Activated CD4-positive, CD25-positive, alpha-beta regulatory T cell treated with anti-CD3 and anti-CD28 coated beads, Interleukin-2, amount 50 U/mL, for 24 hours (primary cell): ENCODE results near the gene C18orf32.
"Not testable (repeated sequence)": the region's sequence is repeated elsewhere in the genome, so short reads cannot be mapped to it uniquely, and the experiment has no call there.

Source experiments
- ATAC-seq, 2 donors: fragments of 150-1000 bp; cut with Tn5 transposase; one replicate each; pipeline ENCODE4 v1.10.0; 2021; ENCODE audit warnings: mild to moderate bottlenecking in 1 of 2, moderate library complexity in 1 of 2

C18orf32 gene

DNA sequence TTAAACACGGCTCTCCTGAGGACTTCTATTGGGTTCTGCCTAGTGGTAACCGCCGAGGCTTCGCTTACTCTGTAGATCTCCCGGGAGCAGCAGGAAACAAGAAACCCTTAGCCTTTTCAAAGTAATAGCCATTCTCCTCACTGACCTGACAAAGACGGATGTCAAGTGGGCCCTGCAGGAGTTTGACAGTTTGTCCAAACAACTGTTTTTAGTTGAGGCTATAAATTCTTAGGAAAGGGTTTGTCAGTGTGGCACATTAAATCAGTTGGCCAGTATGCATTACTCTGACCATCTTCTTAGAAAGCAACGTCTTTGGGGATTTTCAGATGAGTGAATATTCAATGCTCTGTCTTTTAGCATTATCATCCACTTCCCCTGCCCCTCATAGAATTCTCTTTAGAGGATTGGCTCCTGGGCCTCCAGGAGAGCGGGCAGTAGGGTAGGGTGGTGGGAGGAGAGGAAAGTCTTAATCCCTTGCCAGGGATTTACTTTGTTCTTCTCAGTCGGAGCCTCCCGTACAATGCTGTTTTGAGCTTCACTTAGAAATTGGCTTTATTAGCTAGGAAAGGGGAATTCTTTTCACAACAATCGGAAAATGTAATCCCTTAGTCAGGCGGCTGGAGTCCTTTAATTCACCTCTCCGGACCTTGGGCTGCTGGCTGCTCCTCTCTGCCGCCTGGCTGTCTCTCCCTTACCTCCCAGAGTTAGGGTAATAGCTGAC lies 13.3 kb upstream of the C18orf32 start:
- ATAC-seq = no peak

DNA sequence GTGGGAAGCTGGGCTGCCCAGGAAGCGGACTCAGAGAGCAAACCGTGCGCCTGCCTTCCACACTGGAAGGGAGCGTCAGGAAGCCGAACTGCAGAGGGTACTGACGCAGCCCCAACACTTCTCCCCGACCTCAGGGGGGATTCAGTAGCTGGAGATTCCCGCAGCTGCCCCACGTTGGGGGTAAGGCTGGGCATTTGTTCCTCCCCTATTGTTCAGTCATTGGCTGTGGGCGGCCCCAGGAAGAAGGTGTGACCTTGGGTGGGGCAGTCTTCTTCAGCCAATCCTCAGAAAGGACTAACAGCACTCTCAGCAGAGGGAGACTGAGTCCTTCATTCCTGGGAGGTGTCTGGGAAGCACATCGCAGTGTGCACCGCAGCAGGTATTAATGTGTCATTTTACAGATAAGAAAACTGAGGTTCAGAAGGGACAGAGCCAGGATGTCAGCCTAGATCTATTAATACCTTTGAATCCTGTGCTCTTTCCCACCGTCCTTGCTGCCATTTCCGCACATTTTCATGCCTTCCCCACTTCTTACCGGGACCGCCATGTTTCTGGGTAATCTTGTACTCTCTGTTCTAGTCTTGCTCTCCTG lies 12.1 kb upstream of the C18orf32 start:
- no peak for ATAC-seq

DNA sequence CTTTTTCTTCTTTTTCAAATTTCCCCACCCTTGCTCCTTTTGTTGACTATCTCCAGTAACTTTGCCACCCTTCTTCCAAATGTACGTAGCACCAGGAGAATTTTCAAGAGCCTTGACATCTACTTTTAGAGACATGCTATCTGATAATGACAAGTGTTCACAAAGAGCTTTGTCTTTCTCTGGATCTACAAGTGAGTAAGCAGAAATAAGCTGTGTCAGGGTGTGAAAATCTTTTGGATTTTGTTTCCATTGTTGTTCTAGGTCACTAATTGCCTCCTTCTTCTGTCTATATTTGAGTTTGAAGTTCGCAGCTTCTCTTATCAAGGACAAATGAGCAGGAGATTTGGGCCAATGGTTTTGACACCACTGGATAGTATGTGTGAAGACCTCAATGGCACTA lies 8.4 kb upstream of the C18orf32 start:
- ATAC-seq = no peak

DNA sequence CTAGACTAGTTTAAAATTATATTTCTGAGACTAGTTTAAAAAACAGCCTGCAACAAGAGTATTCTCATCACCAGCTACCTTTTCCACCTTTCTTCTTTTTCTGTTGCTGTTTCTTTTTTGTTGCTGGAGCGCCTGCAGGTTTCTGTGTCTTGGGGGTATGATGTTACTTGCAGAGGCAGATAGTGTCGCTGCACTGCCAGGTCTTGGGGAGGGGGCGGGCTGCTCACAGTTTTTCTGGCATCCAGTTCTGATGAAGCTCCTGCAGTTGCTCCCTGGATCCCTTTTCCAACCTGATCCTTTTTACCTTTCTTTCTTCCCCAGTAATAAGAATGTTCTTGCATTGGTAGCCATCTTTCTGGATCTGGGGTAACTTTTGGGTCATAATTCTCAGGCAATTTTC lies 8.0 kb upstream of the C18orf32 start:
- ATAC-seq = no peak

DNA sequence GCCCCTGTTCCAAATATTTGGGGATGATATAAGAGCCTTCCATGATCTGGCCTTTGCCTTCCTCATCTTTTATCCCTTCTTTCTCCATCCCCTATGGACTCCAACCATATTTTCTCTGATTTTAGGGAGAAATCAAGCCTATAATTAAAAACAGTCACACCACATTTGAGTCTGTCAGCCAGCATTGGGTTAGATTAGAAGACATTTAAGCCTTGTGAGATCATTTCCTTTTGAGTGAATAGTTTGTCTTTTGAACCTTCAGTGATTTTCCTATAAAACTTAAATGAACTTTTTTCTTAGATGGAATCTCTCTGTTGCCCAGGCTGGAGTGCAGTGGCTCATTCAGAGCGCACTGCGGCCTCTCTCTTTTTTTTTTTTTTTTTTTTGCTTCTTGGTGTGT lies 7.6 kb upstream of the C18orf32 start:
- ATAC-seq = no peak

DNA sequence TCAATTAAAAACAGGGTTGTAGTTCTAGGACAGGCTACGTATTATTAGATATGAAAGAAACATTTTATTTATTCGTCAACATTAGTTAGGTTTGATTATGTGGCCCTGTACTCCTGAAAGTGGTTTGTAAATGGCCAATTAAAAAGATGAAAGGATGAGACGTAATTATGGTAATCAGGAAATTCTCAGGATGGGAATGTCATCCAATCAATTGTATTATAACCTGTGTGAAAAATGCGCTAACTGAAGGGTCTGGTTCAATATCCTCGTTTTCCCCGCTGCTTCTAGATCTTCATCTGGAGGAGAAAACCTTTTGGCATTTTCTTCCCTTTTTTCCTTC lies 5.6 kb upstream of the C18orf32 start:
- no peak for ATAC-seq

DNA sequence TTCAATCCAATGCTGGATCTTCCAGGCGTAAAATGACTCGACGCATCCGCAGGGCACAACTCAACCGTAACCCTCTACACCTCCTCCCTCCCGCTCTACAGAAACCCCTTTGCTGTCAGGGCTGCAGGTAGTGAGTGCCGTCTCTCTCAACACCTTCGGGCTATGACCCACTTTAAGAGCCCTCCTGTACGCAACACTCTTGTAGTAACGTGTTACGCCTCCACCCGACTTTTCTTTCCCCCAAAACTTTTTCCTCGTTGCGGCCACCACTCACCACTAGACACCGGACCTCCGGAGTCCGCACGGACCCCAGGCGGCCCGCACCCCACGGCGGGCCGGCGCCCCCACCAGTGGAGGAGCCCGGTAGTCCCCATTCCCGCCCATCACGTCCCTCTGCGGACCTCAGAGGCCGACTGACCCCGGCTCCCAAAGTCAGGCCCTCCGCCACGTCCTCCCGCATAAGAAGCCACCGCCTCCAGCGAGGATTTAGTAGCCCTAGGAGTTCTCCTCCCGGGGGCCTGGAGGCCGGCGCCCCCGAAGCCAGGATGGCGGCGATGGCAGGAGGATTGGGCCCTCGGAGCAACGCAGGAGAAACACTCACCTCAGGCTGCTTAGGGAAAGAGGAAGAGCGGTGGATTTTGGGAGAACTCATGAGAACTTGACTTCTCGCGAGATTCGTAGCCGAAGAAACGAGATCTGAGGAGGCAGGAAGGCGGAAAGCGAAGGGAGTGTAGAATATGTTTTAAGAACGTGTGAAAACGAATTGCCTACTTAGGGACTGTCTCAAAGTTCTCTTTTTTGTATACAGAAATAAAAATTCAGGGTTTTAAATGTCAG lies 5.0 kb upstream of the C18orf32 start, which contains the start of gene RPL17:
RPL17 (minus strand) TSS at position 609 of the 837 bp plus-strand sequence.
- peak; percentile 84 to 85 for ATAC-seq

DNA sequence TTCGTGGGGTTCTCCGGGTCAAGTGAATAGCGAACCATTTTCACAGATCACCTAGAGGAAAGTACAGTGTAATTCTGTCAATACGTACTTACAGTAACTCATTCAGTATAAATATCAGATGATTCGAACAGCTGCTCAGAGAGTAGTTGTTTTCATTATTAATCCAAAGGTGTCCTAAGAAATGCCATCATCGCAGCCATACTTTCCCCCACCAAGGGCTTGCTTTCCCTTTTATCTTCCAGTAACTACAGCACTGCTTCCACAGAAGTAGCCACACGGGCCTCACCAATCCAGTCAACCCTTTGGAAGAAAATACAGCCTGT lies 4.5 kb upstream of the C18orf32 start:
- no peak for ATAC-seq

DNA sequence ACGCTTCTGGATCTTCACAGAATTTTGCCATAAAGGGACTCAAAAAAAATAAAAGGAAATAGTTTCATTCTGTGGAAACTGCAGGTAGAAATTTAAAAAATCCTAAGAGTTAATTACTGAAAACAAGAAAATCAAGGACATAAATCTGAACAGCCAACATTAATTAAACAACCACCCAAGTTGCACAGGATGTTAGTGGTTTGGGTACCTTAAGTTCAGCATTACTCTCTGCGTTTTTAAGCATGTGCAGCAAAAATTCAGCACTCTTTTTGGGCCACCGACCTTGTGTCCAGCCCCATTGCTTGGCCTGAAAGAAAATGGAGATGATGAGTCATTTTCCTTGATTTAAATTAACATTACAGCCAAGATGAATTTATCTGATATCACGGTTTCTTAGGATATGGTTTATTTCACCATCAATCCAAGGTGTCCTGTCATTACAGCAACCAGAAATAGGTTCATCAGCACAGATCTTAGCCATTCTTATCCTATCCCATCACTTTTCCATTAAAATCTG lies 3.3 kb upstream of the C18orf32 start:
- ATAC-seq = no peak

DNA sequence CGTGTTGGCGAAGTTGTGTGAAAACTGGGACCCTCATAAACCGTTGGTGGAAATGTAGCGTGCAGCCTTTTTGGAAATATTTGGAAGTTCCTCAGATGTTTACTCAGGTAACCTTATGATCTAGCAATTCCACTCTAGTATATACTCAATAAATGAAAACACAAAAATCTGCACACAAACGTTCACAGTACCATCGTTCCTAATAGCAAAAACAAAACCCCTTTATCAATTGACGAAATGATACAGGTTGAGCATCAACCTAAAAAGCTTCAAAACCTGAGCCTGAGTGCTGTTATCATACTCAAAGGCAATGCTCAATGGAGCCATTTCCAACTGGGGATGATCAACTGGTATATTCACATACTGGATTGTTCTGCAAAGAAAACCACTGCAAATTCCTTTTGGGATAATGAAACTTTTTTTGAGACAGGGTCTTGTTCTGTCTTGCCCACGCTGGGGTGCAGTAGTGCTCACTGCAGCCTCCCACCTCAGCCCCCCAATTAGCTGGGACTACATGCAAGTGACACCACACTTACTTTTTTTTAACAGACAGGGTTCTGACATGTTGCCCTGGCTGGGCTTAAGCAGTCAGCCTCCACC lies 777 bp upstream of the C18orf32 start:
- ATAC-seq = no peak

DNA sequence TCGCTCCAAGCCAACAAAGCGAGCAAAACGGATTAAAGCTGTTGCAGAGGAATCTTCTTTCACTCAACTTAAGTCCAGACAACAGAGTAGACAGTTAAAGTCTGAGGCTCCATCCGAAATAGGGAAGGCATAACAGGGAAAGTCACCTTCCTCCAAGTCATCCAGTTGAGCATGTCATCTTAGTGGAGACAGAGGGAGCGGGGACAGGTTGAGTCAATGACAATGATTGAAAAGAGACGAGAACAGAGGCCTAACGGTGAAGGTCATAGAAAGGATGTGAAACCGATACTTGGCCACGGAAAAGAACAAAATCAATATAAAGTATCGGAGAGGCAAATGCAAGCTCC lies 455 bp downstream of the C18orf32 start:
- ATAC-seq = peak; percentile 18 to 29

DNA sequence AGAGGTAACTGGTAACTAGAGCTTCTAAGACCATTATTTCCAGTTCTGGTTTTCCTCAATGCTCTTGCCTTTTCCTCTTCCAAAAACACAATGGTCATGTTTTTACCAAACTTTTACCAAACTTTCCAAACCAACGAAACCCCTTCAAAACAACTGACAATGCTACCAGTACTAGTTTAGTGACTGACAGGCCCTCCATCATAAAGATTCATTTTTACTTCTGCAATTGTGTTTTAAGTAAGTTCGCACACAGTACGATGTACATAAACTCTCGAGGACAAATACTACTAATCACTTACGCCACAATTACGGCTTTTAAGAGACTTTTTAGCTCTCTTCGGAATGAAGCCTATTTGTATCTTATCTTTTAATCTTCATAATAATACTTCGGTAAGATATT lies 900 bp downstream of the C18orf32 start:
- ATAC-seq = no peak

DNA sequence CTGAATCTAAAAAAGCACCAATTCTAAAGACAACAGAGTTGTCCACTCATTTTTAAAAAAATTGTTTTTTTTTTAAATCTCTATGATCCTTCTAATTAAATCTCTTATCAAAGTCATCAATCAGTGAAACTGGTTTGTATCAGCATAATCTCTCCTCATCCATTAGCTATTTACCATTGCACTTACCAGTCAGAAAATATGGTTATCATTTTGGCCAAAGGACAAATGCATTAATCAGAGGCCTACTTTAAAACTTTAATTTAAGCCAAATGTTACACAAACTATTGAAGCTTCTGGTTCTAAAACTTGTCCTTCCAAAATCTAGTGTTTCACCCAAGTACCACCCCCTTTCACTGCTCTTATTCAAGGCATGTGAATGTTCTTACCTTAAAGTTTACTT lies 3.8 kb downstream of the C18orf32 start:
- no peak for ATAC-seq

DNA sequence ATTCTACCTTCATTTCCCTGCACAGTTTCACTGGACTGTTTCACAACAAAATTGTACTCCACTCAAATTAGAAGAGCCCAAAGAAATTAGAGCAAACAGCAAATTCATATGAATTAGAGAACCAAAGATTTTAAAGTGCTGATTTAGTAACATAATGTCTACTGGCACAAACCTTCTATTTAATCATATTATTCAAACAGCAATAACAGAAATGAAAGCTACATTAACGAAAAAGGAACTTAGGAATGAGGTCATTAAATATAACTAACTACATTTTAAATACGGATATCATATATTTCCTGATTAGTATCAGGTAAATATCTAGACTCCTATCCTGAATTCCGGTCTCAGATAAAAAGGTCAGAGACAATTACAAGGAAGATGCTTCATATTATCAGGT lies 5.1 kb downstream of the C18orf32 start:
- ATAC-seq = no peak

DNA sequence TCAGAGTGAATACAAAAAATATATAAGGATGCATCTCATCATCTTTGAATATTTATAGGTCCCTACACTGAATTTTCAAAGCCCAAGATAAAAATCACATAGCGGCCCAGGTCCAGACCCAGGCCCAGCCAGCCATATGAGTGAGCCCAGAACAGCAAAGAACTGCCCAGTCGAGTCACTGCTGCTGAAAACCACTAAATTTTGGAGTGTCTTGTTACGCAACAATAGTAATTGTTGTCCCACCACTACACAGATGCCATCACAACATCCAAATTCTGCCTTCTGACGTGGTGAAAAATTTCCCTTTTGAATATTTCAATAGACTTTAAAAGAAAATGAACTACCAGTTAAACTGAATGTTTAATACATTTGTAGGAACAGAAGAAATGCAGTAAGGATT lies 5.7 kb downstream of the C18orf32 start:
- no peak for ATAC-seq

DNA sequence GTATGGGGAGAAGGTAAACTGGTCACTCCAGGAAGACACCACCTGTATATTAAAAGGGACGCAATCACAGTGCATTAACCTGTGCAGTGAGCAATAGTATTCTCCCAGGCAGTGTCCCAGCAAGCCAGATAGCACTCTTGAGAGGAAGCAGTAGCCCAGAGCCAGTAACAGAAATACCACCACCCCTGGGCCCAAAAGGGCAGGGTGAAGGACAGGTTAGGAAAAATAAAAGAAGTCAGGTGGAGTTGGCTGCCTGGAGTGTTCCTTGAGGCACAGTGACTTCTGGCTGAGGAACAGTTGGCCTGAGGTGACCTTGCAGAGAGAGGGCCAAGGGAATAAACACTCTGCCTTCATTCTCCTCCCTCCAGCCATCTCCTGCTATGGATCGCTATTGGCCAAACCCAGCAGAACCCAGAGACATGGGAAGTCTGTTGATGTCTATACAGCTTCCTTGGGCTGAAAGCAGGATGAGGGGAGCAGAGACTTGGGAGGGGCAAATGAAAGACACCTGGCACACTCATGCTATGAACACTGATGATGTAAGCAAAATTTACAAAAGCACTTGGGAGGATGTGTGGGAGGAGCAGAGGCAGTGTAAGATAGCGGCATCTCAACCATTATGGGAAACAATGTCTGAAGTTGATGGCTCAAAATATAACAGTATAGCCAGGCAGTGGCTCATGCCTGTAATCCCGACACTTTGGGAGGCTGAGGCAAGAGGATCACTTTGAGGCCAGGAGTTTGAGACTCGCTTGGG lies 7.5 kb downstream of the C18orf32 start:
- ATAC-seq = no peak

DNA sequence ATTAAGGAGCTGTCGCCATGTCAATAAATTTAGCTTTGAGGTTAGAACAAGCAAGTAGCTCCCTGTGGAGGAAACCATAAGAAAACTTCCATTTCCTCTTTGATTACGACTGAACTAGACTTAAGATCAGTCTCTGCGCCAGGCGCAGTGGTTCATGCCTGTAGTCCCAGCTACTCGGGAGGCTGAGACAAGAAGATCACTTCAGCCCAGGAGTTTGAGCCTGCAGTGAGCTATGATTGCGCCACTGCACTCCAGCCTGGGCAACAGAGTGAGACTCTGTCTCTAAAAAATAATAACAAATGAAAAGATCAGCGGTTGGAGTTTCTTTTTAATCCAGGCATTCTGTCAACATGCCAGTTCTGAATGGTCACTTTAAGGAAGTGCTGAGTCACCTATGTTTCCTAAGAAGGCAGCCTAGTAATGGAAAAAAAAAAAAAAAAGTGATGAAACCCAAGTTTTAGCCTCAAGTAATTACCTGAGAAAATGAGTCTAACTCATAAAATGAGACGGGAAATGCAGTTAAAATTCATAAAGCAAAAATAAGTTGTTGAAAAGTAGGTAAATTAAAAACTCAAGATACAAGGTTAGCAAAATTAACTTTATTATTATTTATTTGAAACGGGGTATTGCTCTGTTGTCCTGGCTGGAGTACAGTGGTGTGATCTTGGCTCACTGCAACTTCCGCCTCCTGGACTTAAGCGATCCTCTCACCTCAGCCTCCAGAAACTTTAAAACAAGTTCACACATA lies 10.2 kb downstream of the C18orf32 start:
- ATAC-seq = no peak

DNA sequence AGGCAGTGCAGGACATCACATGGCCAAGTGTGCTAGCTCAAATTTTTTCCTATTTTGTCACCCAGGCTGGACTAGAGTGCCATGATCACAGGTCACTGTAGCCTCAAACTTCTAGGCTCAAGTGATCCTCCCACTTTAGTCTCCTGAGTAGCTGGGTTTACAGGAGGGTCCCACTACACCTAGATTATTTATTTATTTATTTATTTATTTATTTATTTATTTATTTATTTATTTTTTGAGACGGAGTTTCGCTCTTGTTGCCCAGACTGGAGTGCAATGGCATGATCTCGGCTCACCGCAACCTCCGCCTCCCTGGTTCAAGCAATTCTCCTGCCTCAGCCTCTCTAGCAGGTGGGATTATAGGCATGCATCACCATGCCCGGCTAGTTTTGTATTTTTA lies 12.1 kb downstream of the C18orf32 start:
- ATAC-seq = not testable (repeated sequence)

DNA sequence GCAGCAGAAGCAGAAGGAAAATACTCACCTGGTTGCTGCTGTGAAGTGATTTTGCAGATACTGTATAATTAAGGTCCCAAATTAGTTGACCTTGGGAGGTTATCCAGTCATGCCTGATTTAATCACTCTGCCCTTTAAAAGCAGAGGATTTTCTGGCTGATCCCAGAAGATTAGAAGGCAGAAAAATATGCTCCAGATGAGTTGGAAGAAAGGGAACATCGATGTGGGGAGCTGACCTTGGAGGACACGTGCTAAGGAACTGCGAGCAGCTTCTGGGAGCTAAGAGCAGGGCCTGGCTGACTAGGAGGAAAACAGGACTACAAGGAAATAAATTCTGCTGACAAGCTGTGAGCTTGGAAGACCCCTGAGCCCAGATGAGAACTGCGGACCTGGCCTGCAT lies 13.3 kb downstream of the C18orf32 start:
- no peak for ATAC-seq

DNA sequence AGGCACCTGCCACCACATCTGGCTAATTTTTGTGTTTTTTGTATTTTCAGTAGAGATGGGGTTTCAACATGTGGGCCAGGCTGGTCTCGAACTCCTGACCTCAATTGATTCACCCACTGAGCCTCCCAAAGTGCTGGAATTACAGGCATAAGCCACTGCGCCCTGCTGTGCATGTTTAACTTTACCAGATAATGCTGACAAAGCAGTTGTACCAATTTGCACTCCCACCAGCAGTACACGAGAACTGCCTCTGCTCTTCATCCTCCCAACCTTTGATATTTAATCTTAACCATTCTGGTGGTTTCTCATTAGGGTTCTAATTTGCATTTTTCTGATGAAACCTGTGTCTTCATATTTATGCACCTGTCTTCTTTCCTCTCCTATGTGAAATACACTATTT lies 14.6 kb downstream of the C18orf32 start:
- ATAC-seq = no peak

DNA sequence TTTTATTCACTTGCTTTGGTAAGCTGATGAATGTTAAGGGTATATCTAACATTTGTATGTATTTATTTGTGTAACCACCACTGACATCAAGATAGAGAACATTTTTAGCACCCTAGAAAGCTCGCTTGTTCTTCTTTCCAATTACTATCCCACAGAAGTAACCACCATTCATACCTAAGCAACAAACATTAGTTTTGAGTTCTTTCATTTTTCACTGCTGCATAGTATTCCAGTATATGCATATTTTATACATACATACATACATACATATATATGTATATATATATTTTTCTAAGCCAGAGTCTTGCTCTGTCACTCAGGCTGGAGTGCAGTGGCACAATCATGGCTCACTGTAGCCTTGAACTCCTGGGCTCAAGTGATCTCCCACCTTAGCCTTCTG lies 15.5 kb downstream of the C18orf32 start:
- ATAC-seq = no peak

DNA sequence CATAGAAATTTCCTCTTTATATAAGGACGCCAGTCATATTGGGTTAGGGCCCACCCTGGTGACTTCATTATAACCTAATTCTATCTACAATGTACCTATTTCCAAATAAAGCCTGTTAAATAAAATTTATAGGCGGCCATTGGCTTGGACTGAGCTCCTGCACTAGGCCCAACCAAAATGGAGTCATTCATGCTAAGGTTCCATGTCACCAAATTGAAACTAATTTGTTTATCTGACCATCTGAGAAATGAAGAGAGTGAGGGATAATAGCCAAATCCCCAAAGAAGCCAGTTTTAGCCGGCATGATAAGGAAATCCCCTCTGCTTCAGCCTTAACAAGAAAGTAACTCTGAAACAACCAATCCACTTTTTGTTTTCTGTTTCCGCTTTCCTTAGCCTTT lies 19.4 kb downstream of the C18orf32 start:
- ATAC-seq = no peak
